K562 (cell line): ENCODE measurements around the gene MED15. TPM values are rescaled to one million over a fixed set of nuclear protein-coding genes. Genes with fewer than 3 reads are reported as not detected.

Experiments used
- CCAR2 ChIP-seq: fragments of 200-400 bp; formaldehyde crosslinking; IDR thresholded peaks from 2 replicates; pipeline ENCODE4 v1.6.1; 2017; ENCODE audit warnings: mild to moderate bottlenecking, low read depth, low read length
- CEBPZ ChIP-seq: fragments of 150-350 bp; IDR thresholded peaks from 2 replicates; pipeline ENCODE4 v1.6.1; 2014; ENCODE audit warnings: low read depth, mild to moderate bottlenecking, low read length, borderline replicate concordance
- DACH1 ChIP-seq: fragments of 450-650 bp; IDR thresholded peaks from 2 replicates; pipeline ENCODE4 v1.6.1; 2018; ENCODE audit not compliant: partially characterized antibody
- EWSR1 ChIP-seq: fragments of 450-650 bp; IDR thresholded peaks from 2 replicates; pipeline ENCODE4 v1.6.1; 2018; ENCODE audit warnings: borderline replicate concordance, mild to moderate bottlenecking, low read depth, moderate library complexity; ENCODE audit not compliant: partially characterized antibody
- MYNN ChIP-seq, 2 experiments: sonication (generic); formaldehyde crosslinking in 1 of 2; IDR thresholded peaks; 2 replicates each; pipeline versions ENCODE4 v1.5.0 to v1.6.1; 2016 to 2020; ENCODE audit warnings: antibody characterized with exemption in 1 of 2, missing genetic modification reagents in 1 of 2
- PTTG1 ChIP-seq: fragments of 450-650 bp; IDR thresholded peaks from 2 replicates; pipeline ENCODE4 v1.6.1; 2016; ENCODE audit warnings: low read depth, mild to moderate bottlenecking, missing genetic modification characterization, missing compliant biosample characterization
- RBM25 ChIP-seq: fragments of 200-400 bp; formaldehyde crosslinking; IDR thresholded peaks from 2 replicates; pipeline ENCODE4 v1.6.1; 2018; ENCODE audit warnings: low read length, low read depth, moderate library complexity; ENCODE audit not compliant: severe bottlenecking
- SMARCC2 ChIP-seq: fragments of 450-650 bp; IDR thresholded peaks from 2 replicates; pipeline ENCODE4 v1.6.1; 2017; ENCODE audit warnings: antibody characterized with exemption, moderate library complexity, mild to moderate bottlenecking, low read depth
- SNRNP70 ChIP-seq: fragments of 200-400 bp; formaldehyde crosslinking; optimal IDR thresholded peaks from 2 replicates; pipeline ENCODE3; 2017; ENCODE audit warnings: low read depth, low read length
- STAT6 ChIP-seq: sonication (generic); formaldehyde crosslinking; IDR thresholded peaks from 2 replicates; pipeline ENCODE4 v1.8.1; 2023; ENCODE audit warnings: mild to moderate bottlenecking, missing genetic modification reagents
- TSHZ1 ChIP-seq: fragments of 250-450 bp; sonication (Bioruptor Pico); IDR thresholded peaks from 2 replicates; pipeline ENCODE4 v1.4.0; 2020; ENCODE audit warnings: mild to moderate bottlenecking, moderate library complexity
- XRCC4 ChIP-seq: IDR thresholded peaks from one replicate; pipeline ENCODE4 v1.6.1; 2011; ENCODE audit not compliant: insufficient read depth, insufficient read length; ENCODE audit errors: extremely low read depth
- ZNF121 ChIP-seq: sonication (generic); formaldehyde crosslinking; conservative IDR thresholded peaks from 2 replicates; pipeline ENCODE4 v1.8.0; 2022; ENCODE audit warnings: missing genetic modification reagents
- ZNF780A ChIP-seq: fragments of 250-450 bp; sonication (Bioruptor Pico); IDR thresholded peaks from 2 replicates; pipeline ENCODE4 v1.5.0; 2021; ENCODE audit warnings: mild to moderate bottlenecking
- polyA plus RNA-seq, 8 experiments: library from polyadenylated mRNA; depleted of rRNA in 4 of 8; stranded (reverse) in 5 of 8; unstranded in 3 of 8; fragments of >200 nt; fragmentation: Nextera tagmentation in 2 of 8; fragmentation: Illumina TruSeq in 1 of 8; extraction: Ambion mirVana in 2 of 8; extraction: Trizol in 1 of 8; gene quantifications; 2 replicates each; pipeline versions ENCODE4 v1.2.1 to v1.2.3, GENCODE V29; 2011 to 2014; ENCODE audit warnings: inconsistent platforms in 1 of 8, missing spikeins in 1 of 8
- total RNA-seq, 7 experiments: library from RNA; depleted of rRNA in 6 of 7; stranded (reverse); fragments of >200 nt in 6 of 7; fragmentation: Illumina TruSeq in 2 of 7; extraction: Trizol in 2 of 7; gene quantifications; 2 replicates each; pipeline versions ENCODE4 v1.2.1 to v1.2.3, GENCODE V29; 2011 to 2021; ENCODE audit warnings: low replicate concordance in 1 of 7

Gene MED15
- total and polyA plus RNA-seq, 9 of the 15 experiments (the other 6 are each of a cell fraction or from before 2014, with no cell fraction given), result 4.0 to 271 (median 60.1) TPM

GRCh38 chr22:20626811-20627210 lies 119.4 kb downstream of the MED15 start (continued):
- TF ChIP-seq CEBPZ (no peak), TSHZ1 (CRISPR knock-in tag) (no peak), STAT6 (CRISPR knock-in tag) (peak; percentile 66; the same call in 1 of the 2 replicates), XRCC4 (no peak), RBM25 (no peak), ZNF121 (CRISPR knock-in tag) (no peak), PTTG1 (no peak), EWSR1 (no peak), CCAR2 (no peak), MYNN (IDR thresholded peaks at IDR 0.05) (no peak), MYNN (CRISPR knock-in tag; IDR thresholded peaks at IDR 0.05) (no peak), ZNF780A (CRISPR knock-in tag) (no peak), SMARCC2 (no peak), DACH1 (no peak), SNRNP70 (peak; percentile 39)
